Heart left ventricle (tissue), 13 donors: ENCODE results near the gene ROBO1.

Experiments used
- POLR2A ChIP-seq, 2 donors: fragments of 450-650 bp; IDR thresholded peaks; one replicate each; pipeline ENCODE4 v1.6.1; 2017; ENCODE audit warnings: antibody characterized with exemption in 2 of 2, mild to moderate bottlenecking in 2 of 2, moderate library complexity in 2 of 2
- TF ChIP-seq, protein P1 (sequence below), 12 donors: fragments of 200-600 bp; sonication (generic) in 4 of 12; IDR thresholded peaks; one replicate each; pipeline versions ENCODE4 v1.5.0 to v1.8.0; 2018 to 2022; ENCODE audit warnings: antibody characterized with exemption in 12 of 12, mild to moderate bottlenecking in 5 of 12
- donor health status: ischemic (EF 13 %, LVEDD 7.1; RV severe dilation, severe dysfunction).
- donor health status: DM: no; HTN: yes; CAD: no.
- donor health status: DM: no; HTN: no; CAD: no.
- donor health status: ischemic (EF 25% LVEDD 6.9; RV normal size, moderate dysfunction).
- donor health status: ischemic (EF 25% LVEDD 5.7; RV mildly dilated, moderate dysfunction).
- donor health status: ischemic (EF 35%, LVEDD 5.7; RV mildly dilated, moderate dysfunction).
- donor health status: nonischemic (EF 11% LVEDD 7.7; RV severe dilation, severe dysfunction).
- donor health status: DM: yes; HTN: yes; CAD: no.
- donor health status: PGD.
- donor health status: ischemic (EF 29% LVEDD 5.4; RV normal size, mild dysfunction).
- donor health status: nonischemic (EF 23%, LVEDD 6.1; RV moderate dilation, normal function).

- TF ChIP-seq, protein P1, sequence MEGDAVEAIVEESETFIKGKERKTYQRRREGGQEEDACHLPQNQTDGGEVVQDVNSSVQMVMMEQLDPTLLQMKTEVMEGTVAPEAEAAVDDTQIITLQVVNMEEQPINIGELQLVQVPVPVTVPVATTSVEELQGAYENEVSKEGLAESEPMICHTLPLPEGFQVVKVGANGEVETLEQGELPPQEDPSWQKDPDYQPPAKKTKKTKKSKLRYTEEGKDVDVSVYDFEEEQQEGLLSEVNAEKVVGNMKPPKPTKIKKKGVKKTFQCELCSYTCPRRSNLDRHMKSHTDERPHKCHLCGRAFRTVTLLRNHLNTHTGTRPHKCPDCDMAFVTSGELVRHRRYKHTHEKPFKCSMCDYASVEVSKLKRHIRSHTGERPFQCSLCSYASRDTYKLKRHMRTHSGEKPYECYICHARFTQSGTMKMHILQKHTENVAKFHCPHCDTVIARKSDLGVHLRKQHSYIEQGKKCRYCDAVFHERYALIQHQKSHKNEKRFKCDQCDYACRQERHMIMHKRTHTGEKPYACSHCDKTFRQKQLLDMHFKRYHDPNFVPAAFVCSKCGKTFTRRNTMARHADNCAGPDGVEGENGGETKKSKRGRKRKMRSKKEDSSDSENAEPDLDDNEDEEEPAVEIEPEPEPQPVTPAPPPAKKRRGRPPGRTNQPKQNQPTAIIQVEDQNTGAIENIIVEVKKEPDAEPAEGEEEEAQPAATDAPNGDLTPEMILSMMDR (IDR thresholded peaks at IDR 0.05) = no peak
- no peak for TF ChIP-seq POLR2A (IDR thresholded peaks at IDR 0.05)
Measured at GRCh38 chr3:78839693-78840092, 928.1 kb downstream of the ROBO1 start.
